Muscle layer of duodenum (tissue), 2 donors: ENCODE data around the gene PDCL3.

Experiments used
- H3K27ac ChIP-seq: one replicate; pipeline ENCODE4 v1.7.0; 2013; ENCODE audit warnings: mild to moderate bottlenecking, low read length
- H3K27me3 ChIP-seq: one replicate; pipeline ENCODE4 v1.7.0; 2013; ENCODE audit warnings: low read depth, mild to moderate bottlenecking, control low read depth, low read length
- H3K36me3 ChIP-seq, 2 donors: one replicate each; pipeline ENCODE4 v1.7.0; 2013; ENCODE audit warnings: low read length in 2 of 2, control low read depth in 1 of 2, mild to moderate bottlenecking in 1 of 2; ENCODE audit not compliant: insufficient read depth in 2 of 2, control insufficient read depth in 1 of 2
- H3K4me1 ChIP-seq, 2 donors: one replicate each; pipeline ENCODE4 v1.7.0; 2013; ENCODE audit warnings: low read length in 2 of 2, mild to moderate bottlenecking in 2 of 2, control low read depth in 1 of 2, moderate library complexity in 1 of 2; ENCODE audit not compliant: insufficient read depth in 2 of 2, control insufficient read depth in 1 of 2
- H3K4me3 ChIP-seq, 2 donors: one replicate each; pipeline ENCODE4 v1.7.0; 2013; ENCODE audit warnings: low read length in 2 of 2, low read depth in 1 of 2, mild to moderate bottlenecking in 1 of 2
- H3K9me3 ChIP-seq, 2 donors: one replicate each; pipeline ENCODE4 v1.7.0; 2013; ENCODE audit warnings: low read length in 2 of 2, control low read depth in 1 of 2, mild to moderate bottlenecking in 1 of 2; ENCODE audit not compliant: control insufficient read depth in 1 of 2
- donor health status: healthy.

PDCL3 gene

DNA sequence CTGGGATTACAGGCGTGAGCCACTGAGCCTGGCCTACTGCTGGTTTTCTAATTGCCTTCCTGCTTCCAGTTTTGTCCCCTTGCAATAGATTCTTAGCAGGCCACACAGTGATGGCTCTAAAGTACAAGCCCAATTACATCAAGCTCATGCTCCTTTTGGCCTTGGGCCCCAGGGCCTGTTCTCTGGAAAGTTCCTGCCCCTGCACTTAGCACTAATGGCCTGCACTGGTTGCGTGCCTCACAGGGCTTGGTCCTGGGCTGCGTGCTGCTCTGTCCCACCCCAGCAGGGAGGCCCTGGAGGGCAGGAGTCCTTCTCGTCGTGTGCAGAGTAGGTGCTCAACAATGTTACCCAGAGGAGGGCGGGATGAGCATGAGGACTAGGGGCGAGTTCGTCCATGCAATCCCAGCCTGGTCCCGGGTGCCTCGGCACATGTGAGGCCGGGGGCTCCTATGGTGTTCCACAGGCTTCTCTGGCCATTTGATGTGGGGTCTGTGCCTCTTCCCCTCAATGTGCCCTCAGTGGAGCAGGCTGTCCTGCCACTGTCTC, 51.7 kb downstream of the PDCL3 start:
- H3K27me3 ChIP-seq = no peaks in the 10 kb centered on the region
- H3K27ac ChIP-seq = no peak overlapping the region
- no peaks in the 10 kb centered on the region for H3K9me3 ChIP-seq
- H3K36me3 ChIP-seq = no peaks in the 10 kb centered on the region
- no peak overlapping the region for H3K4me3 ChIP-seq
- H3K4me1 ChIP-seq = no peaks in the 10 kb centered on the region

DNA sequence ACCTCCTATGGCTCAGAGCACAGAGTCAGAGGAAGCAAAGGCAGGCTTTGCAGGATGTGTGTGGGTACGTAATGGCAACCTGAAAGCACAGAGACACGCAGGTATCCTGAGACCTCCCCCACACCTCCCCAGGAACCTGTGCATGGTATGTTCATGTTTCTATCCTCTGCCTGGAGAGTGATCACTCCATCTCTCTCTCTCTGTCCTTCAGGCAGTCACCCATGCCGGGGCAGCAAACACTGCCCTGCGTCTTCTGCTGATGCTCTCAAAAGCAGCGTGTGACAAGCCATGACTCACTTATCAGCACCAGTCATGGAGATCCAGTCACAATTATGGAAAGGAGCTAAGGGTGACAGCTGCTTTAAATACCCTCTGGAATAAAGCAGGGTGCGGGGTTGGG, 52.7 kb downstream of the PDCL3 start:
- Histone ChIP-seq H3K4me3 (no peak overlapping the region), H3K9me3 (no peaks in the 10 kb centered on the region), H3K4me1 (no peaks in the 10 kb centered on the region), H3K27me3 (no peaks in the 10 kb centered on the region), H3K27ac (no peak overlapping the region), H3K36me3 (no peaks in the 10 kb centered on the region)

DNA sequence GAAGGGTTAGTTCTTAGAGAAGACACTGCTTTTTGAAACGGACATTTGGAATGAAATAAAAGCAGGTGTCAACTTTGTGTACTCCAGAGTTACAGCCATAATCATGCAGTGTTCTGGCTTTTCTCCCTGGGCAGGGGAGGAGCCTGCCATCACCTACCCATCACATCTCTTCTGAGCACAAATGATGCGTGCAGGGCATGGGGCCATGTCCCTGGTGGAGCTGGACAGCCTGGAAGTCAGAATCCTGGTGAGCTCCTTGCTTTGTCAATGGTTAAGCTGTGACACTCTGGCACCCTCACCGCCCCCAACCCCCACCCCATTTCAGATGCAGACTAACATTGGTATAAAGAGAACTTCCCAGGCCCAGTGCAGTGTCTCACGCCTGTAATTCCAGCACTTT, 53.1 kb downstream of the PDCL3 start:
- Histone ChIP-seq H3K27ac (no peak overlapping the region), H3K4me3 (no peak overlapping the region), H3K27me3 (no peaks in the 10 kb centered on the region)

DNA sequence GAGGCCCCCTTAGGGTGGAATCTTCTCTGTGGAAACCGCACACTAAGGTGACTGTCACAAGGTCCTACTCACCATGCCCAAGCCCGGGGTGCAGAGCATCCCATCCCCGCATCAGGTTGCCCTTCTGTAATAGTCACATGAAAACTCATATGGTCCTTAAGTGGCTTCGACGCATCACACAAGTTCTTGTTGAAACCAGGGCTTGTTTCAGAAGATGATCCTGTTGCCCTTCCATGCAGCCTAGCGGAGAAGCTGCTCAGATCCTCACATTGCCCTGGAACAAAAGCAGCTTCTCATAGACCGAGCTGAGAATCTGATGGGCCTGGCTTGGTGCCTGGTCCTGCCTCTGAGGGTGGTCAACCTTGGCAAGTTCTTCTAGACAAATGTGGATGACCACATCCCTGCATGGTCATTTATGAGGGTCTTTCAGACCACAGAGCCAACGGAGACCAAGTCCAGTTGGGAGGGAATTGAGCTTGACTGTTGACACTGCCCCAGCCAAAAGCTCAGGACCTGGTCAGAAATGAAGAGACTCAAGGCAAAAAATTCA, 54.1 kb downstream of the PDCL3 start:
- no peaks in the 10 kb centered on the region for H3K36me3 ChIP-seq
- H3K4me1 ChIP-seq = no peaks in the 10 kb centered on the region
- no peak overlapping the region for H3K4me3 ChIP-seq
- H3K27ac ChIP-seq = no peak overlapping the region
- H3K9me3 ChIP-seq = peaks cover 0 to 5% of the 10 kb centered on the region in 2 donors
- H3K27me3 ChIP-seq = no peaks in the 10 kb centered on the region

More for the DNA sequence above, 53.1 kb downstream of the PDCL3 start:
- Histone ChIP-seq H3K36me3 (no peaks in the 10 kb centered on the region), H3K9me3 (no peaks in the 10 kb centered on the region), H3K4me1 (no peaks in the 10 kb centered on the region)

DNA sequence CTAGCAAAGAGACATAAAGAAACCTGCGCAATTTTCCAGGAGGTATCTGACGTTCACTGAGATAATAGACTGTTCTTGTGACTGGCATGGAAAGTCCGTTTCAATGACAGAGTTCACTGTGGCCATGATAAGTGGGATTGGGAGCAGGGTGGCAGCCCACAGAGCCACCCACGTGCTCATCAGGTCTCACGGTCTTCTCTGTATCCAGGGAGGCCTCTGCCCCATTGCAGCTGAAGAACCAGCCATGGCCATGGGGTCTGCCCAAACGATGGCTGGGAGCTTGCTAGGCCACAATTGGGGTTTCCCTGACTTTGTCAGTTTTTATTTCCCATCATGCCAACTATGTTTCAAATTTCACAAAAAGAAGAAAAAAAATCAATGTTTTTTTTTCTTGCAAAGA, 57.2 kb downstream of the PDCL3 start:
- H3K4me3 ChIP-seq = no peak overlapping the region
- H3K27ac ChIP-seq = no peak overlapping the region
- no peaks in the 10 kb centered on the region for H3K27me3 ChIP-seq
- peaks cover 0 to 5% of the 10 kb centered on the region in 2 donors for H3K9me3 ChIP-seq
- no peaks in the 10 kb centered on the region for H3K4me1 ChIP-seq
- H3K36me3 ChIP-seq = no peaks in the 10 kb centered on the region

DNA sequence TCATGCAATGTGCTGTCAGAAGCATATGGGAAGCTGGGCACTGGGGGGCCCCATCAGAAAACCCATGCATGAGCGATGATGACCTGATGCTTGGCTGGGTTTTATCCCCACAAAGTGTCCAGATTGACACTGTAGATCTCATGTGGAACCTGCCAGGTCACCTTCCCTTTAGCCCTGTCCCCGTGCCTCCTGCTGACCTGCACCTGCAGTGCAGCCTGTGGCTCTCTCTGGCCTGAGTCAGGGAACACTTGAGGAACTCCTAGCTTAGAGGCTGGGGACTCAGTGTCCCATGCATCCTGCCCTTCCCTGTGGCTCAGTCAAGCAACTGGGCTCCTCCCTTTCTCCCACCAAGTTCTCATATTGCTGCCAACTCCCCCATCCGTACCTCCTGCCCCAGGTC, 57.7 kb downstream of the PDCL3 start:
- Histone ChIP-seq H3K36me3 (no peaks in the 10 kb centered on the region), H3K9me3 (peaks cover 0 to 5% of the 10 kb centered on the region in 2 donors), H3K27me3 (no peaks in the 10 kb centered on the region), H3K27ac (no peak overlapping the region), H3K4me3 (no peak overlapping the region), H3K4me1 (no peaks in the 10 kb centered on the region)

DNA sequence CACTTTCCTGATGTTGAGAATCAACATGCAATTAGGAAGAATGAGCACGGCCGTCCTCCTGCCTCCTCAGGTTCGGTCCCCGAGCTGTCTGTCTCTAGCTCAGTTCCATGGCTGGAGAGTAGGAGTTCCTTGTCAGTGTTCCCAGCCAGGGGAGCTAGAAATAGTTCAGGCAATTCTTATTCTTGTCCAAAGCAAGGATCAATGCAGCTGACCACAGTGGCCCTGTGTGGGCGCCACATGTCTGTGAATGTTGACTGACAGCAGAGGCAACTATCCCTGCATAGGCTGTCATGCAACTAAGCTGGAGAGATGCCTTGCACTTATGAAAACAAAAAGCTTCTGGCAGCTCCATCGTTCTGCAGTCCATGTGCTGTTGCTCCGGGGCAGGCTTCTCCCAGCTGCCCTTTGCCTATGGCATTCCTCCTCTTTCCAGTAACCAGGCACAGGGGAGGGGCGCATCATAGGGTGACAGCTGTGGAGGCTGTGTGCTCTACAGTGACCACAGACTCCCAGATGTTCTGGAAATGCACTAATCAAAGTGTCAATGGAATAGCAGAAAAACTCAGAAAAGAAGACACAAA, 58.7 kb downstream of the PDCL3 start:
- no peaks in the 10 kb centered on the region for H3K4me1 ChIP-seq
- no peaks in the 10 kb centered on the region for H3K36me3 ChIP-seq
- H3K4me3 ChIP-seq = no peak overlapping the region
- no peak overlapping the region for H3K27ac ChIP-seq
- H3K27me3 ChIP-seq = no peaks in the 10 kb centered on the region
- peaks cover 0 to 5% of the 10 kb centered on the region in 2 donors for H3K9me3 ChIP-seq

DNA sequence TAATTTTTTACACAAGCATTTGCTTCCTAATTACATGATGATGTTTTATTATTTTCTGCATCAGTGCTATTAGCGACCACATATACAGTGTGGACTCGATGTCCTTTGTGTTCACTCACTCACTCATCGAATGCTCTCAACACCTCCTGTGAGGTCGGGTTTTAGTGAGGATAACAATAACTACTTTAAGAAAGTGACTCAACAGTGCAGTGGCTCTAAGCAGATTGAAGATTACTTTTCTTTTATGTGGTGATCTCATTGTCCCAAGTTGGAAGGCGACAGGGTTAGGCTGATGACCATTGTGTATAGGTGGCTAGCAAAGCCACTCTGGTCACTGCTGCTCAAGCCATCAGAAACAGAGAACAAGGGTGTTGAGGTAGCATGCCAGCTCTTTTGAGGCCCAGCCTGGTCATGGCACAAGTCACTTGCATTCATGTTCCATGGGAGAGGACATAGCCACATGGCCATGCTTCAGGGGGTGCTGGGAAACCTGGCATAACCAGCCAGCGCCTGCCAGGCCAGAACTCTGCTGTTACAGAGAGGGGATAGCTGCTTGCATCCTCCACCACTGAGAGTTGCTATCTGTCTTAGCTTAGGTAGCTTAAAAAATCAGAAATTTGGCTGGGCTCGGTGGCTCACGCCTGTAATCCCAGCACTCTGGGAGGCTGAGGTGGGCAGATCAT, 60.4 kb downstream of the PDCL3 start:
- H3K27ac ChIP-seq = no peak overlapping the region
- H3K36me3 ChIP-seq = no peaks in the 10 kb centered on the region
- no peaks in the 10 kb centered on the region for H3K27me3 ChIP-seq
- H3K9me3 ChIP-seq = peaks cover 0 to 5% of the 10 kb centered on the region in 2 donors
- H3K4me1 ChIP-seq = no peaks in the 10 kb centered on the region
- no peak overlapping the region for H3K4me3 ChIP-seq

DNA sequence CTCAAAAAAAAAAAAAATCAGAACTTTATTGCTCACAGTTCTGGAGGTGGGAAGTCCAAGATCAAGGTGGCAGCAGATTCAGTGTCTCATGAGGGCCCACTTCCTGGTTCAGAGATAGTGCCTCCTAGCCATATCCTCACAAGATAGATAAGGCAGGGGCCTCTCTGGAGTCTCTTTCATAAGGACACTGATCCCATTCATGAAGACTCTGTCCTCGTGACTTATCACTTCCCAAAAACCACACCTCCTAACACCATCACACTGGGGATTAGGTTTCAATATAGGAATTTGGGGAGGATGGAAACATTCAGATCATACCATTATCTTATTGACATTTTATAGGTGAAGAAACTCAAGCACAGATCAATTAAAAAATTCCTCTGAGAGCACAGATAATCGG, 61.1 kb downstream of the PDCL3 start:
- Histone ChIP-seq H3K27me3 (no peaks in the 10 kb centered on the region), H3K4me1 (no peaks in the 10 kb centered on the region), H3K4me3 (no peak overlapping the region), H3K36me3 (no peaks in the 10 kb centered on the region), H3K9me3 (peaks cover 0 to 5% of the 10 kb centered on the region in 2 donors), H3K27ac (no peak overlapping the region)

DNA sequence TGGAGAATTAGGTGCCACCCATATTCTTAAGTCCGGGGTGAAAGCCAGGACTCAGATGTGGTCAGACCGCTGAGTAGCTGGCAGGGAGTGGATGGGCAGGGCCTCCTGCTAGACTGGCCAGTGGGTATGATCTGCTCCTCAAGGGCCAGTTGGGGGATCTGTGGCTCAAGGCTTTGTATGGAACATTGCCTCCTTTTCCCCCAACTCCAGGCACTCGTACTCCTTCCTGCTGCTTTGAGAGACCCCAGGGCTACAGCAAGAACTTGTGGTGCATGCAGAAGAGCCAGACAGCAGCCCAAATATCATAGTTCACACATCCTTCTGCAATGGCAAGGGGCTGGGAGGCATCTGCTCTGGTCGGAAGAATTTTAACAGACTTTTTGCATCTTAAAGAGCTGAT, 61.7 kb downstream of the PDCL3 start:
- Histone ChIP-seq H3K4me1 (no peaks in the 10 kb centered on the region), H3K27ac (no peak overlapping the region), H3K36me3 (no peaks in the 10 kb centered on the region), H3K9me3 (peaks cover 0 to 5% of the 10 kb centered on the region in 2 donors), H3K27me3 (no peaks in the 10 kb centered on the region), H3K4me3 (no peak overlapping the region)

DNA sequence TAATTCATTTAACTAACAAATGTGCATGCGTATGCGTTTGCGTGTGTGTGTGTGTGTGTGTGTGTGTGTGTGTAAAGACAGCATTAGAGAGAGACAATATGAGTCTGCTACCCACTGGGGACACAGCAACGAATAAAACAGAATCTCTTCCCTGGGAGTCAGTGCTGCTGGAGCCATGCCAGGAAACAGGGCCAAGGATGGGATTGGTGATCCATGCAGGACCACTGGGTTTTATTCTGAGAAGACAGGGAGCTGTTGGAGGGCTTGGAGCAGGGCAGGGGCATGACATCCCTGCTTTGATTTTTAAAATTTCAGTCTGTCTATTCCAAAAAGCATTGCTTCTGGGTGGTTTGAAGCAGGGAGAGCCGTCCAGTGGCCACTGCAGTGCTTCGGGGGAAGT, 62.9 kb downstream of the PDCL3 start:
- Histone ChIP-seq H3K4me3 (no peak overlapping the region), H3K27ac (no peak overlapping the region), H3K36me3 (no peaks in the 10 kb centered on the region), H3K9me3 (peaks cover 0 to 5% of the 10 kb centered on the region in 2 donors), H3K27me3 (no peaks in the 10 kb centered on the region), H3K4me1 (no peaks in the 10 kb centered on the region)
